Stimulated activated CD4-positive, alpha-beta T cell treated with anti-CD3 and anti-CD28 coated beads, Interleukin-15, amount 100 ng/mL, for 24 hours (primary cell): ENCODE data around the gene TFF1.

Source experiments
- DNase-seq: peaks from one replicate; pipeline ENCODE4 v3.0.0-alpha.2; 2020

The TFF1 gene

DNA sequence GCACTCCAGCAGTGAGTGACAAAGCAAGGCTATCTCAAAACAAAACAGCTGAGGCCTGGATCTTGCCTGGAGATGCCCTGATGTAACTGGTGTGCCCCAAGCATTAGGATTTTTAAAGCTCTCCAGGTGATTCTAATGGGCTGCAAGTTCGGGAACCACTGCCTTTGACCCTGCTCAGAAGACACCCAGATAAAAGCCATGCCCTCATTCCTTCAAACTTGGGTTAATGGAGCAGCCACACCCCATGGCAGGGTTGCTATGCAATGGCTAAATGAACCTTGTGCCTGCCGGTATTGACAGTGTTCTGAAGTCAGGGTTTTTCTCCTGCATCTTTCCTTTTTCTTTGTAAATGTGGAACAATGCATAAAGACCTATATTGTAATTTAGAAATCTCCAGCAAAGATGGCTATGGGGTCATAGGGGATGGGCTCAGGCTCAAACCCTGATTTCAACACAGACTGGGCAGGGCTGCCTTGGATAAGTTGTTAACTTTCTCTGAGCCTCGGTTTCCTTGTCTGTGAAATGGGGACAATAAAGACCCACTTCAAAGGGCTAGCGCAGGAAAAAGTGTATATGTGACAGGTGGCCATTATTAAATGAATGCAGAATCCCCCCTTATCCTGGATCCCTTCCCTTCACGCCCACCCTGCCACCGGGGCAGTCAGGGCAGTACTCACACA, 51.6 kb downstream of the TFF1 start:
- DNase-seq: no peak

GRCh38 chr21:42313501-42313969, 52.8 kb downstream of the TFF1 start:
- no peak for DNase-seq

GRCh38 chr21:42312626-42313104, 53.7 kb downstream of the TFF1 start:
- no peak for DNase-seq
